HG02885 (cell line): Measurements from ENCODE around the gene TXNL4B.
A peak's percentile ranks its signal among the peaks of the same experiment; 100 is the strongest.
"Not testable (repeated sequence)": the region's sequence is repeated elsewhere in the genome, so short reads cannot be mapped to it uniquely, and the experiment has no call there.

ENCODE experiments used
- ATAC-seq: cut with Tn5 transposase; IDR thresholded peaks from one replicate; pipeline ENCODE4 v1.9.1; 2021; ENCODE audit warnings: mild to moderate bottlenecking; ENCODE audit not compliant: unreplicated experiment, poor library complexity

TXNL4B gene

GRCh38 chr16:72076991-72077706 lies 16.3 kb downstream of the TXNL4B start:
- ATAC-seq: not testable (repeated sequence)

GRCh38 chr16:72075067-72075466 lies 18.4 kb downstream of the TXNL4B start:
- not testable (repeated sequence) for ATAC-seq

DNA sequence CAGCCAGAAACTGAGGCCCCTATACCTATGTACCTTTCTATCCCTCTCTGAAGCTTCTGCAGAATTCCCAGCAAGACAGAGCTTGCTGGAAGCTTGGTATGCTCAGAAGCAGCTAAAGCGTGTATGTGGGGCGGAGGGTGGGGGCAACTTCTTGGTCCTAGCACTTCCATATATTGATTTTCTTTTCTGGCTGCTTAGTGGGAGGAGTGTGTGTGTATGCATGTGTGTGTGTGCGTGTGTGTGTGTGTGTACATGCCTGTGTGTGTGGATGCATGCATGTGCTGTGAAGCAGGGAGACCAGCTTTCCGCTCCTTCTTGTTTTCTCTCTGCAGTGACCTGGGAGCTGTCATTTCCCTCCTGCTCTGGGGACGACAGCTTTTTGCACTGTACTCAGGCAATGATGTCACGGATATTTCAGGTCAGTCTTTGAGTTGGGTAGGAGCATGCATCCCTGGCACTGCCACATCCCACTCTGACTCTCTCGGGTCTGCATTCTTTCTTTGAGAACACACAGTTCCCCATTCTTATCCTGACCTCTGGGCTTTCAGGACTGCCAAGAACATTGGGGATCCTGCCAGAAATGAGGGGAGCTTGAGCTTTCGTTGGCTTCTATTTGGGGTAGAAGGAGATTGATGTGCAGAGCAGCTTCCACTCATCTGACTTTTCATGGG lies 19.7 kb downstream of the TXNL4B start:
- no peak for ATAC-seq

GRCh38 chr16:72072514-72073342 lies 20.7 kb downstream of the TXNL4B start:
- ATAC-seq: no peak

DNA sequence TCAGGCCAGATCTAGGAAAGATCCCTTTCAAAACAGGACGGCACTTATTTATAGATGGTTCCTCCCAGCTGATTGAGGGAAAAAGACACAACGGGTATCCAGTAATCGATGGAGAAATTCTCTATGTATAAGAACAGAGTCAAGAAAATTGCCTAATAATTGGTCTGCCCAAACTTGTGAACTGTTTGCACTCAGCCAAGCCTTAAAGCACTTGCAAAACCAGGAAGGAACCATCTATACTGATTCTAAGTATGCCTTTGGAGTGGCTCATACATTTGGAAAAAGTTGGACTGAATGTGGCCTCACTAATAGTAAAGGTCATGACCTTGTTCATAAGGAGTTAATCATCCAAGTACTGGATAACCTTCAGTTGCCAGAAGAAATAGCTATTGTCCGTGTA lies 24.5 kb downstream of the TXNL4B start:
- no peak for ATAC-seq

DNA sequence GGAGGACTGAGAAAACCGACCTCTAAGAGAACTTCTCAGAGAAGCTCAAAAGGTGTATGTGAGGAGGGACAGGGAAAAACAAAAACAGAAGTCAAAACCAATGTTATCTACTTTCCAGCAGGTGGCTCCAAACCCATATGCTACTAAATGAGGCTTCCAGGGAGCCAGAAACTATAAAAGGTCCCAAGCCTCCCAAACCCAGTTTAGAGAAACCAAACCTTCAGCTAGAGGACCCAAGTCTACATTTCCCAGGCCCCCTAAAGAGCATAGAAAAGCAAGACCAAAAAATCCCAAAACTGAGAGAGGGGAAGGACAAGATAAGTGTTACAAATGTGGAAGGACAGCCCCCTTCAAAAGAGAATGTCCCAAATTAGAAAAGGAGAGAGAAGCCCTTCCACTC lies 26.7 kb downstream of the TXNL4B start:
- peak; percentile 60 for ATAC-seq

DNA sequence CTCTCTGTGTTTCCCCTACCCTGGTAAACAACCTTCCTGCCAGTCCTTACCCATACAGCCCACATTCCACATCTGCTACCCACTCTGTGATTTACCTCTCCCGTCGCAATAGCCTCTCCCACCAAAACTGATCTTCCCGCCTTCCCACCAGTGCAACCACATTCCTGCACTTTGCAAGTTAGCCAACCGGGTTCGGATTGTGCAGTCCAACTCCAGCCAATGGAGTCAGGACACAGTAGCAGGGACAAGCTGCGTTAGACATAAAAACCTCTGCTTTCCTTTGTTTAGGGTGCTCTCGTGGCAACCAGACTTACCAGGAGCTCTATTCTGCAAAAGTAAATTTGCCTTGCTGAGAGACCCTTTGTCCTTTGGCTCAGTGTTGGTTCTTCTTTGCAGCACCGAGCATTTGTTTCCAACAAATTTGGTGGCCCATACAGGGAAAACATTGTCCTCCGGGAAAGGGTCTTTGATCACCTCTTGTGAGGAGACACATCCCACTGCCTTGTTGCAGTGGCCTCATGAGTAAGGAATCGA lies 29.0 kb downstream of the TXNL4B start:
- no peak for ATAC-seq

DNA sequence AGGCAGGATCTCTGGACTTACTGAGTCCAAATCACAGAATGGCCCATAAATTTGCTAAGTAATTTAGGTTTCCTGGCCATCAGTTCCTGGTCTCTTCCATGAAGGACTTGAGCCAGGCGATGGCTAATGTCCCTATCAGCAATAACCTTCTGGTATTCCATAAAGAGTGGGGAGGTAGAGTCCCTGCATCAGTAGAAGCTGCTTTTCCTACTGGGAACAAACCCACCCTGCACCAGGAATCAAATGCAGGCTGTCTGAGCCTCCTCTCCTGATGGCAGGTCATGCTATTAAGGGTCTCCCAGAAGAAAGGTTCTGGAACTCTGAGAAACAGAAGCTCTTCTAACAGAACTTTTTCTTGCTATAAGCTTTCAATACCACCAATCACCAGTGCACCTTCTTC lies 31.9 kb downstream of the TXNL4B start:
- ATAC-seq: no peak

- no peak for ATAC-seq
Measured at GRCh38 chr16:72060405-72060804, 33.0 kb downstream of the TXNL4B start.

DNA sequence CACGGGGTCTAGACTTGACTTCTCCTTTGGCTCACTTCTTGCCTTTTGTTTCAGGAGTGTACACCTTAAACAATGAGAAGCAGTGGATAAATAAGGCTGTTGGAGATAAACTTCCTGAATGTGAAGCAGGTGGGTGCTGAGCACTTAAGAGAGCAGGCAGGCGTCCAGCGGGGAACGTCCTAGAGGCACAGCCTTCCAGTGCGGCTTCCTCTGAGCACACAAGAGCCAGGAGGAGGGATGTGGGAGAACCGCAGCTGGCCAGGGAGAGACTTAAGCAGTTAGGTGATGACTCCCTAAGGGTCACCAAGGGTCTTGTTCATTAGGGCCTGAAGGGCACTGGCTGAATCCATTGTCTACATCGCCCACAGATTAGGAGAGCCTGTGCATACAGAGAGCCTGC lies 34.4 kb downstream of the TXNL4B start:
- ATAC-seq: not testable (repeated sequence)

DNA sequence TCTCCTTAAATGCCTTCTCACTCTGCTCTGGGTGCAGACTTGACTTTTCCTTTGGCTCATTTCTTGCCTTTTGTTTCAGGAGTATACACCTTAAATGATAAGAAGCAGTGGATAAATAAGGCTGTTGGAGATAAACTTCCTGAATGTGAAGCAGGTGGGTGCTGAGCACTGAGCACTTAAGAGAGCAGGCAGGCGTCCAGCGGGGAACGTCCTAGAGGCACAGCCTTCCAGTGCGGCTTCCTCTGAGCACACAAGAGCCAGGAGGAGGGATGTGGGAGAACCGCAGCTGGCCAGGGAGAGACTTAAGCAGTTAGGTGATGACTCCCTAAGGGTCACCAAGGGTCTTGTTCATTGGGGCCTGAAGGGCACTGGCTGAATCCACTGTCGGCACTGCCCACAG lies 36.1 kb downstream of the TXNL4B start:
- ATAC-seq: not testable (repeated sequence)

- ATAC-seq: no peak
Measured at GRCh38 chr16:72055911-72056310, 37.5 kb downstream of the TXNL4B start.

DNA sequence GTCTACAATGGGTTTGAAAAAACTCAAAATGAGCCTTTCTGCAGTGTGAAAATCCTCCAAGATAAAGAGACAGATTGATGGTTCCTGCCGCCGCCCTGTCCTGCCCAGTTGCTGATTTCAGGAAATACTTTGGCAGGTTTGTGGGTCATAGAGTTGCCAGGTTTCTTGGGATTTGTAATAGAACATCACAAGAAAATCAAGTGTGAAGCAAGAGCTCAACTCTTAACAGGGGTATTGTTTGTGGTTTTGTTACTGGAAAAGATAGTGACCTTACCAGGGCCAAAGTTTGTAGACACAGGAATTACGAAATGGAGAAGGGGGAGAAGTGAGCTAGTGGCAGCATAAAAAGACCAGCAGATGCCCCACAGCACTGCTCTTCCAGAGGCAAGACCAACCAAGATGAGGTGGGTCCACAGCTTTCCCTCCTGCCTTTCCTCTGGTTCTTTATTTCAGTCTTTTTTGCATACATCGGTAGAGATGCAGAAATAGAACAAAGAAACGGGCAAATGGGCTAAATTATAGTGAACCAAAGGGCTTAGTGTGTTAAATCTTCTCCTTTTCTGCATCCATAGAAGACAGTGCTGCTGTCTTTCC lies 39.1 kb downstream of the TXNL4B start, which contains the start of gene HP:
TSS of gene HP (plus strand) at position 252 of the 594 bp plus-strand sequence. CDS start at position 400, 148 bp downstream.
- not testable (repeated sequence) for ATAC-seq

- no peak for ATAC-seq
Measured at GRCh38 chr16:72051818-72052217, 41.6 kb downstream of the TXNL4B start.

DNA sequence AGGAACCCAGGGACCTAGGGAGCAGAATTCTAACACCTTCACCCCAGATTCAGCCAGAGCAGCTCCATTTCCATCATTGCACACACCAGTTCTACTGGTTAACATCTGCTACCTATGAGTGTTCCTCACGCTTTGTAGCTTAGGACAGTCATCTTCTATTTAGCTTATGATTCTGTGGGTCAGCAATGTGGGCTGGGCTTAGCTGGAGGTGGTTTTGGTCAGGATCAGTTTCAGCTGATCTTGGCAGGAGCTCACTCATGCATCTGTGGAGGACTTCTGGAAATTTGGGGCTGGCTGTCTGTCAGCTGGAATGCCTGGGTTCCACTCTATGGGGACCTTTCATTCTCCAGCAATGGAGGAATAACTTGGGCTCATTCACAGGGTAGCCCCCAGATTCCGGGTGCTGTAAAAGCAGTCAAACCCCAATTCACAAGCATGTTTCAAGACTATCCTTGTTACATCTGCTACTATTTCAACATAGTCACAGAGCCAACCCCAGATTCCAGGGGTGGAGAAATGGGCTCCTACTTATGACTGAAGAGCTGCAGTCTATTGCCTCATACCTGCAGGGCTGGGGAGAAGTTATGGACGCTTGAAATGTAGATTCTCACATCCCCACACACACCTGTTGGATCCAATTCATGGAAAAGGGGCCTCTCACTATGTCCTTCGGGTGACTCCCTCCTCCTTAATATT lies 42.5 kb downstream of the TXNL4B start:
- no peak for ATAC-seq

GRCh38 chr16:72049110-72049509 lies 44.3 kb downstream of the TXNL4B start:
- ATAC-seq: no peak

- no peak for ATAC-seq
Measured at GRCh38 chr16:72044825-72045359, 48.5 kb downstream of the TXNL4B start.

- ATAC-seq: no peak
Measured at GRCh38 chr16:72044296-72044695, 49.1 kb downstream of the TXNL4B start.

- ATAC-seq: no peak
Measured at GRCh38 chr16:72043539-72043938, 49.9 kb downstream of the TXNL4B start.
